ENCODE data around the gene CASP7. TPM values are rescaled to one million over a fixed set of nuclear protein-coding genes. Genes with fewer than 3 reads are reported as not detected.

CASP7 gene
- total RNA-seq, 2 experiments from 2014 or later = 14.8 to 16.5 TPM

GRCh38 chr10:113631684-113632367, 47.9 kb upstream of the CASP7 start:
- Histone ChIP-seq H3K4me2 (ENCODE audit: low read length) (no peak overlapping the region), H3K36me3 (ENCODE audit: insufficient read depth, low read length) (no peaks in the 10 kb centered on the region), H3K9me2 (ENCODE audit: insufficient read depth, low read length) (no peaks in the 10 kb centered on the region), H3K4me1 (ENCODE audit: insufficient read depth, low read length, poor library complexity, severe bottlenecking) (no peaks in the 10 kb centered on the region), H3K9me3 (ENCODE audit: low read length) (no peaks in the 10 kb centered on the region), H3K4me3 (ENCODE audit: low read depth, low read length, poor library complexity, severe bottlenecking) (no peak overlapping the region), H2AFZ (ENCODE audit: low read length) (no peak overlapping the region), H4K20me1 (ENCODE audit: insufficient read depth, low read length) (no peaks in the 10 kb centered on the region), H3K27ac (ENCODE audit: low read depth, low read length, poor library complexity, severe bottlenecking) (no peak overlapping the region), H3K79me2 (ENCODE audit: insufficient read depth, low read depth, low read length) (no peaks in the 10 kb centered on the region)
- POLR2A ChIA-PET = no interaction called here
- no peak for DNase-seq (ENCODE audit: low spot score)
- CTCF ChIA-PET (ENCODE audit: unreplicated experiment) = no interaction called here
- TF ChIP-seq EZH2phosphoT487 (IDR thresholded peaks at IDR 0.05; ENCODE audit: borderline replicate concordance, low read depth, low read length) (no peak), CTCF (conservative IDR thresholded peaks at IDR 0.05; ENCODE audit: low read length) (no peak)
- BruUV-seq (replicated peaks) = no TSS peak
- intact Hi-C loops (cut with micrococcal nuclease; ENCODE audit: unreplicated experiment) = no loop called here

DNA sequence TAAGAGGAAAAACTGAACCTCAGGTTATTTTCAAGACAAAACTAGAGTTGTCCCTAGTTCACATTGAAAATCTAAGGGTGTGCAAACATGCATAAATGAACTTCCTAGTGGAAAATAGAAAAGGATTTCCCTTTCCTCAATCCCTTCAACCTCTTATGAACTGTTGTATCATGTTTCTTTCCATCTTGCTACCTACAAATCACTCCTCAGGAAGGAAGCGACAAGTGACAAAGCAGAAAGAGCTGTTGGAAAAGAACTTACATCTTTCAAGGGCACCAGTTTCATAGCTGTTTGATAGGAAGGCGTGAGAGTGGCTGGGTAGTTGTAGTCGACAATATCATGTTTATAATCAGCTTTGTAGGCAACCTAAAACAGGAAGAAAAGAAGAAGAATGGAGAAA, 39.7 kb upstream of the CASP7 start:
- Histone ChIP-seq H3K4me3 (ENCODE audit: low read depth, low read length, poor library complexity, severe bottlenecking) (no peak overlapping the region), H3K36me3 (ENCODE audit: insufficient read depth, low read length) (no peaks in the 10 kb centered on the region), H3K9me2 (ENCODE audit: insufficient read depth, low read length) (no peaks in the 10 kb centered on the region), H4K20me1 (ENCODE audit: insufficient read depth, low read length) (no peaks in the 10 kb centered on the region), H2AFZ (ENCODE audit: low read length) (no peak overlapping the region), H3K9me3 (ENCODE audit: low read length) (no peaks in the 10 kb centered on the region), H3K4me1 (ENCODE audit: insufficient read depth, low read length, poor library complexity, severe bottlenecking) (no peaks in the 10 kb centered on the region), H3K27ac (ENCODE audit: low read depth, low read length, poor library complexity, severe bottlenecking) (no peak overlapping the region), H3K4me2 (ENCODE audit: low read length) (no peak overlapping the region), H3K79me2 (ENCODE audit: insufficient read depth, low read depth, low read length) (no peaks in the 10 kb centered on the region)
- TF ChIP-seq CTCF (conservative IDR thresholded peaks at IDR 0.05; ENCODE audit: low read length) (no peak), EZH2phosphoT487 (IDR thresholded peaks at IDR 0.05; ENCODE audit: borderline replicate concordance, low read depth, low read length) (no peak)
- ChIA-PET POLR2A (interaction anchor here (0.8 kb wide), 1 partner anchor 26 kb away, joined by 3 read pairs; no protein-coding TSS in a partner anchor), CTCF (ENCODE audit: unreplicated experiment) (no interaction called here)
- DNase-seq (ENCODE audit: low spot score) = no peak
- intact Hi-C loops (cut with micrococcal nuclease; ENCODE audit: unreplicated experiment) = no loop called here
- no TSS peak for BruUV-seq (replicated peaks)

DNA sequence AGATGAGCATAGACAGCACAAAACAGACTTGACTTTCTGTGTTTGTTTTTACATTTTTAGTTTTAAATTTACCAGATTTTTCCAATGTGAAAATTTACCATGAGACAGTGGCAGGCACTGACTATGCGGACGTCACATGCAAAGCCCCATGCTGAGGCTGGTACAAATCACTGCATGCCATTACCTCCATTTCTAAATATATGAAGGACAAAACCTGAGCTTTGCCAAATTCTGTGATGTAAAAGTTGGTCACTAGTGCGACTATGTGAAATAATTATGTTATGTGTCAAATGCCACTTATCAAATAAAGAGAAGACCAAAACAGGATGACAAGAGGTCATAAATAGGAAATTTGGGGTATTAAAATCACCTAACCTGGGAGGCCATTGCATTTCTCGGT, 38.0 kb upstream of the CASP7 start:
- intact Hi-C loops (cut with micrococcal nuclease; ENCODE audit: unreplicated experiment) = no loop called here

More for the DNA sequence above, 38.0 kb upstream of the CASP7 start:
- Histone ChIP-seq H3K9me2 (ENCODE audit: insufficient read depth, low read length) (no peaks in the 10 kb centered on the region), H2AFZ (ENCODE audit: low read length) (no peak overlapping the region), H3K9me3 (ENCODE audit: low read length) (no peaks in the 10 kb centered on the region), H3K79me2 (ENCODE audit: insufficient read depth, low read depth, low read length) (no peaks in the 10 kb centered on the region), H3K27ac (ENCODE audit: low read depth, low read length, poor library complexity, severe bottlenecking) (no peak overlapping the region), H3K4me2 (ENCODE audit: low read length) (no peak overlapping the region), H3K4me3 (ENCODE audit: low read depth, low read length, poor library complexity, severe bottlenecking) (no peak overlapping the region), H3K36me3 (ENCODE audit: insufficient read depth, low read length) (no peaks in the 10 kb centered on the region), H4K20me1 (ENCODE audit: insufficient read depth, low read length) (no peaks in the 10 kb centered on the region), H3K4me1 (ENCODE audit: insufficient read depth, low read length, poor library complexity, severe bottlenecking) (no peaks in the 10 kb centered on the region)
- no peak for DNase-seq (ENCODE audit: low spot score)
- ChIA-PET POLR2A (no interaction called here), CTCF (ENCODE audit: unreplicated experiment) (no interaction called here)
- no peak for TF ChIP-seq EZH2phosphoT487 (IDR thresholded peaks at IDR 0.05; ENCODE audit: borderline replicate concordance, low read depth, low read length)
- no peak for TF ChIP-seq CTCF (conservative IDR thresholded peaks at IDR 0.05; ENCODE audit: low read length)
- BruUV-seq (replicated peaks) = no TSS peak
